ENCODE measurements around the gene GRK4. TPM values are rescaled to one million over a fixed set of nuclear protein-coding genes. Genes with fewer than 3 reads are reported as not detected.

The GRK4 gene
- total and polyA plus RNA-seq, 10 of the 15 experiments (the other 5 are each of a cell fraction or from before 2014, with no cell fraction given), result 1.1 to 4.0 (median 2.5) TPM

DNA sequence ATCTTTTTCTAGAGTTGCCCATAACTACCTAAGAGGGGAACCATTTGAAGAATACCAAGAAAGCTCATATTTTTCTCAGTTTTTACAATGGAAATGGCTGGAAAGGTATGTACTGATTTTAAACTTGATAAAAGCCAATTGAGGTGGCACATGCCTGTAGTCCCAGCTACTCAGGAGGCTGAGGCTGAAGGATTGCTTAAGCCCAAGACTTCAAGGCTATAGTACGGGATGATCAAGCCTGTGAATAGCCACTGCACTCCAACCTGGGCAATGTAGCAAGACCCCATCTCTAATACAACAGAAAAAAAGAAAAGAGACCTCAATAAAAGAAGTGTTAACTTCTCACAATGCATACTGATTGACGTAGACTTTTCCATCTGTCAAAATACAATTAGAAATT, 44.4 kb downstream of the GRK4 start:
- Histone ChIP-seq H3K4me3 (no peak overlapping the region), H3K4me2 (ENCODE audit: control insufficient read depth, insufficient read depth) (no peak overlapping the region), H3K36me3 (ENCODE audit: control insufficient read depth in 2 of 2, insufficient read depth in 2 of 2, low read length in 1 of 2) (no peaks in the 10 kb centered on the region), H3K27ac (ENCODE audit: control insufficient read depth, insufficient read depth) (no peak overlapping the region), H4K20me1 (ENCODE audit: control insufficient read depth, insufficient read depth) (no peaks in the 10 kb centered on the region), H3K9me3 (replicated peaks; ENCODE audit: control insufficient read depth, insufficient read depth, low read length) (no peaks in the 10 kb centered on the region), H3K9ac (ENCODE audit: control insufficient read depth, insufficient read depth, low read length) (no peak overlapping the region), H3K4me1 (ENCODE audit: control insufficient read depth, insufficient read depth, low read length) (peaks cover 6% of the 10 kb centered on the region), H2AFZ (ENCODE audit: control insufficient read depth, low read depth, low read length) (no peak overlapping the region), H3K27me3 (replicated peaks in 1 of 2; ENCODE audit: control insufficient read depth in 2 of 2, insufficient read depth in 2 of 2, low read length in 1 of 2) (no peaks in the 10 kb centered on the region; a peak in 1 of 4 replicates), H3K79me2 (ENCODE audit: control insufficient read depth, insufficient read depth, low read length) (no peaks in the 10 kb centered on the region)
- SMC1A ChIA-PET (ENCODE audit: uncharacterized antibody, unreplicated experiment), result interaction anchor here (1.0 to 1.6 kb wide), 2 partner anchors 9 to 30 kb away, joined by 4 to 5 read pairs; no protein-coding TSS in a partner anchor
- no peak for FAIRE-seq
- no peak for TF ChIP-seq USF2 (IDR thresholded peaks at IDR 0.05; ENCODE audit: borderline replicate concordance, low read depth, low read length)
- no peak for TF ChIP-seq SMAD5 (IDR thresholded peaks at IDR 0.05; ENCODE audit: low read depth)
- TF ChIP-seq SIN3A (IDR thresholded peaks at IDR 0.05; ENCODE audit: low read depth, low read length), result no peak
- no peak for TF ChIP-seq MXI1 (IDR thresholded peaks at IDR 0.05; ENCODE audit: low read depth, low read length)
- no peak for TF ChIP-seq ZBTB4 (CRISPR knock-in tag; IDR thresholded peaks at IDR 0.05)
- TF ChIP-seq TBL1XR1 (IDR thresholded peaks at IDR 0.05; ENCODE audit: low read depth, low read length), result no peak
- TF ChIP-seq POLR2AphosphoS2 (IDR thresholded peaks at IDR 0.05; ENCODE audit: low read depth, low read length), result no peak
- no peak for TF ChIP-seq SMC3 (IDR thresholded peaks at IDR 0.05; ENCODE audit: borderline replicate concordance, low read length)
- TF ChIP-seq, protein P1, sequence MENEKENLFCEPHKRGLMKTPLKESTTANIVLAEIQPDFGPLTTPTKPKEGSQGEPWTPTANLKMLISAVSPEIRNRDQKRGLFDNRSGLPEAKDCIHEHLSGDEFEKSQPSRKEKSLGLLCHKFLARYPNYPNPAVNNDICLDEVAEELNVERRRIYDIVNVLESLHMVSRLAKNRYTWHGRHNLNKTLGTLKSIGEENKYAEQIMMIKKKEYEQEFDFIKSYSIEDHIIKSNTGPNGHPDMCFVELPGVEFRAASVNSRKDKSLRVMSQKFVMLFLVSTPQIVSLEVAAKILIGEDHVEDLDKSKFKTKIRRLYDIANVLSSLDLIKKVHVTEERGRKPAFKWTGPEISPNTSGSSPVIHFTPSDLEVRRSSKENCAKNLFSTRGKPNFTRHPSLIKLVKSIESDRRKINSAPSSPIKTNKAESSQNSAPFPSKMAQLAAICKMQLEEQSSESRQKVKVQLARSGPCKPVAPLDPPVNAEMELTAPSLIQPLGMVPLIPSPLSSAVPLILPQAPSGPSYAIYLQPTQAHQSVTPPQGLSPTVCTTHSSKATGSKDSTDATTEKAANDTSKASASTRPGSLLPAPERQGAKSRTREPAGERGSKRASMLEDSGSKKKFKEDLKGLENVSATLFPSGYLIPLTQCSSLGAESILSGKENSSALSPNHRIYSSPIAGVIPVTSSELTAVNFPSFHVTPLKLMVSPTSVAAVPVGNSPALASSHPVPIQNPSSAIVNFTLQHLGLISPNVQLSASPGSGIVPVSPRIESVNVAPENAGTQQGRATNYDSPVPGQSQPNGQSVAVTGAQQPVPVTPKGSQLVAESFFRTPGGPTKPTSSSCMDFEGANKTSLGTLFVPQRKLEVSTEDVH (IDR thresholded peaks at IDR 0.05; ENCODE audit: low read depth, partially characterized antibody), result no peak
- no peak for TF ChIP-seq ATF3 (IDR thresholded peaks at IDR 0.05; ENCODE audit: borderline replicate concordance, extremely low read depth, low read depth, low read length)
- in situ Hi-C loops (cut with MboI) (no loop called here), intact Hi-C loops (cut with micrococcal nuclease; ENCODE audit: unreplicated experiment) (no loop called here)
- no peak for ATAC-seq
- POLR2A ChIA-PET, result no interaction called here
- 44% methylated on average over 2 of the region's 2 CpGs for WGBS (ENCODE audit: insufficient coverage, insufficient replicate concordance, low lambda C conversion rate, missing lambda C conversion rate)
- BruUV-seq (replicated peaks), result no TSS peak
- RAD21 ChIA-PET (ENCODE audit: unreplicated experiment), result no interaction called here
- DNase-seq (ENCODE audit: low read depth, low spot score), result no peak
- CTCF ChIA-PET, result interaction anchor here (0.6 to 3.3 kb wide), 5 partner anchors 9 to 99 kb away, joined by 3 to 32 read pairs (median 3); no protein-coding TSS in a partner anchor
